K562 (cell line): ENCODE data around the gene NKG7. TPM values are rescaled to one million over a fixed set of nuclear protein-coding genes. Genes with fewer than 3 reads are reported as not detected.

Experiments
- ATF7 ChIP-seq: fragments of 450-650 bp; IDR thresholded peaks from 2 replicates; pipeline ENCODE4 v1.7.1; 2014; ENCODE audit warnings: mild to moderate bottlenecking, moderate library complexity
- CBFB ChIP-seq: sonication (generic); formaldehyde crosslinking; IDR thresholded peaks from 2 replicates; pipeline ENCODE4 v1.4.0; 2020; ENCODE audit warnings: mild to moderate bottlenecking, missing genetic modification reagents
- CREB1 ChIP-seq, 2 experiments: sonication (generic) in 1 of 2; formaldehyde crosslinking in 1 of 2; IDR thresholded peaks; 2 replicates each; pipeline versions ENCODE4 v1.6.1 to v1.8.0; 2012 to 2022; ENCODE audit warnings: inconsistent platforms in 1 of 2, mild to moderate bottlenecking in 1 of 2, missing genetic modification reagents in 1 of 2, moderate library complexity in 1 of 2
- CTBP1 ChIP-seq: fragments of 450-650 bp; IDR thresholded peaks from 2 replicates; pipeline ENCODE4 v1.6.1; 2016; ENCODE audit warnings: borderline replicate concordance
- EWSR1 ChIP-seq: fragments of 450-650 bp; IDR thresholded peaks from 2 replicates; pipeline ENCODE4 v1.6.1; 2018; ENCODE audit warnings: borderline replicate concordance, mild to moderate bottlenecking, low read depth, moderate library complexity; ENCODE audit not compliant: partially characterized antibody
- GATA2 ChIP-seq: sonication (generic); formaldehyde crosslinking; IDR thresholded peaks from 2 replicates; pipeline ENCODE4 v1.4.0; 2020; ENCODE audit warnings: mild to moderate bottlenecking, missing genetic modification reagents
- GTF2E2 ChIP-seq: fragments of 200-800 bp; sonication (Bioruptor generic); IDR thresholded peaks from 2 replicates; pipeline ENCODE4 v1.6.1; 2016; ENCODE audit warnings: missing genetic modification characterization, missing compliant biosample characterization
- HDAC2 ChIP-seq: fragments of 450-650 bp; IDR thresholded peaks from 2 replicates; pipeline ENCODE4 v1.6.1; 2016; ENCODE audit warnings: mild to moderate bottlenecking
- MAZ ChIP-seq, 2 experiments: fragments of 450-650 bp in 1 of 2; sonication (generic) in 1 of 2; formaldehyde crosslinking; IDR thresholded peaks in 1 of 2; conservative IDR thresholded peaks in 1 of 2; 2 replicates each; pipeline versions ENCODE4 v1.4.0 to v1.5.0; 2020; ENCODE audit warnings: mild to moderate bottlenecking in 1 of 2, missing genetic modification reagents in 1 of 2
- MCM2 ChIP-seq: fragments of 450-650 bp; IDR thresholded peaks from 2 replicates; pipeline ENCODE4 v1.6.1; 2017; ENCODE audit warnings: low read depth, mild to moderate bottlenecking
- NFIC ChIP-seq: fragments of 450-650 bp; IDR thresholded peaks from 2 replicates; pipeline ENCODE4 v1.6.1; 2017; ENCODE audit warnings: mild to moderate bottlenecking, inconsistent platforms
- NFRKB ChIP-seq: fragments of 450-650 bp; IDR thresholded peaks from 2 replicates; pipeline ENCODE4 v1.6.1; 2016; ENCODE audit warnings: low read depth
- RAD21 ChIP-seq, 2 experiments: fragments of 250-450 bp in 1 of 2; fragments of 450-650 bp in 1 of 2; sonication (Bioruptor Pico) in 1 of 2; formaldehyde crosslinking in 1 of 2; IDR thresholded peaks in 1 of 2; conservative IDR thresholded peaks in 1 of 2; 2 replicates each; pipeline versions ENCODE4 v1.4.0 to v1.8.0; 2020 to 2022; ENCODE audit warnings: mild to moderate bottlenecking in 2 of 2, moderate library complexity in 1 of 2
- RCOR1 ChIP-seq, 2 experiments: IDR thresholded peaks; 2 replicates each; pipeline ENCODE4 v1.6.1; 2012; ENCODE audit warnings: low read depth in 2 of 2, low read length in 2 of 2, borderline replicate concordance in 1 of 2, improper control_type of control experiment in 1 of 2
- RHOXF2B ChIP-seq: fragments of 250-450 bp; sonication (Bioruptor Pico); conservative IDR thresholded peaks from 2 replicates; pipeline ENCODE4 v1.5.1; 2021
- SAP30 ChIP-seq: fragments of 200-600 bp; sonication (generic); IDR thresholded peaks from 2 replicates; pipeline ENCODE4 v1.6.1; 2012; ENCODE audit warnings: borderline replicate concordance, low read depth, mild to moderate bottlenecking, moderate library complexity, low read length, control low read depth, inconsistent platforms; ENCODE audit not compliant: insufficient read depth, poor library complexity, severe bottlenecking
- SMARCA4 ChIP-seq: fragments of 450-650 bp; IDR thresholded peaks from 2 replicates; pipeline ENCODE4 v1.6.1; 2016
- SMARCC2 ChIP-seq: fragments of 450-650 bp; IDR thresholded peaks from 2 replicates; pipeline ENCODE4 v1.6.1; 2017; ENCODE audit warnings: antibody characterized with exemption, moderate library complexity, mild to moderate bottlenecking, low read depth
- TCF3 ChIP-seq: sonication (generic); formaldehyde crosslinking; IDR thresholded peaks from 2 replicates; pipeline ENCODE4 v1.4.0; 2020; ENCODE audit warnings: mild to moderate bottlenecking, missing genetic modification reagents
- XRCC4 ChIP-seq: IDR thresholded peaks from one replicate; pipeline ENCODE4 v1.6.1; 2011; ENCODE audit not compliant: insufficient read depth, insufficient read length; ENCODE audit errors: extremely low read depth
- YY1 ChIP-seq, 3 experiments: IDR thresholded peaks; 2 replicates each; pipeline ENCODE4 v1.6.1; 2011; ENCODE audit warnings: low read length in 2 of 3, mild to moderate bottlenecking in 2 of 3, moderate library complexity in 2 of 3, borderline replicate concordance in 1 of 3, control low read depth in 1 of 3, low read depth in 1 of 3; ENCODE audit not compliant: insufficient read depth in 3 of 3, insufficient replicate concordance in 2 of 3, control insufficient read depth in 1 of 3, insufficient read length in 1 of 3; ENCODE audit errors: extremely low read depth in 1 of 3
- ZNF263 ChIP-seq: sonication (generic); formaldehyde crosslinking; IDR thresholded peaks from 2 replicates; pipeline ENCODE4 v1.8.0; 2022; ENCODE audit warnings: mild to moderate bottlenecking, missing genetic modification reagents, borderline replicate concordance
- polyA plus RNA-seq, 8 experiments: library from polyadenylated mRNA; depleted of rRNA in 4 of 8; stranded (reverse) in 5 of 8; unstranded in 3 of 8; fragments of >200 nt; fragmentation: Nextera tagmentation in 2 of 8; fragmentation: Illumina TruSeq in 1 of 8; extraction: Ambion mirVana in 2 of 8; extraction: Trizol in 1 of 8; gene quantifications; 2 replicates each; pipeline versions ENCODE4 v1.2.1 to v1.2.3, GENCODE V29; 2011 to 2014; ENCODE audit warnings: inconsistent platforms in 1 of 8, missing spikeins in 1 of 8
- total RNA-seq, 7 experiments: library from RNA; depleted of rRNA in 6 of 7; stranded (reverse); fragments of >200 nt in 6 of 7; fragmentation: Illumina TruSeq in 2 of 7; extraction: Trizol in 2 of 7; gene quantifications; 2 replicates each; pipeline versions ENCODE4 v1.2.1 to v1.2.3, GENCODE V29; 2011 to 2021; ENCODE audit warnings: low replicate concordance in 1 of 7
- TF ChIP-seq, protein P1 (sequence below): fragments of 250-450 bp; sonication (Bioruptor Pico); IDR thresholded peaks from 2 replicates; pipeline ENCODE4 v1.6.1; 2021; ENCODE audit warnings: mild to moderate bottlenecking
- TF ChIP-seq, protein P2 (sequence below): sonication (generic); formaldehyde crosslinking; IDR thresholded peaks from 2 replicates; pipeline ENCODE4 v1.9.0; 2022; ENCODE audit warnings: mild to moderate bottlenecking, missing genetic modification reagents
- TF ChIP-seq, protein P3 (sequence below): sonication (generic); formaldehyde crosslinking; IDR thresholded peaks from 2 replicates; pipeline ENCODE4 v1.8.0; 2022; ENCODE audit warnings: missing genetic modification reagents, mild to moderate bottlenecking, moderate library complexity, borderline replicate concordance

Gene NKG7
- total and polyA plus RNA-seq, 9 of the 15 experiments (the other 6 are each of a cell fraction or from before 2014, with no cell fraction given) = 0.30 to 0.70 (median 0.51) TPM; not detected in 2

DNA sequence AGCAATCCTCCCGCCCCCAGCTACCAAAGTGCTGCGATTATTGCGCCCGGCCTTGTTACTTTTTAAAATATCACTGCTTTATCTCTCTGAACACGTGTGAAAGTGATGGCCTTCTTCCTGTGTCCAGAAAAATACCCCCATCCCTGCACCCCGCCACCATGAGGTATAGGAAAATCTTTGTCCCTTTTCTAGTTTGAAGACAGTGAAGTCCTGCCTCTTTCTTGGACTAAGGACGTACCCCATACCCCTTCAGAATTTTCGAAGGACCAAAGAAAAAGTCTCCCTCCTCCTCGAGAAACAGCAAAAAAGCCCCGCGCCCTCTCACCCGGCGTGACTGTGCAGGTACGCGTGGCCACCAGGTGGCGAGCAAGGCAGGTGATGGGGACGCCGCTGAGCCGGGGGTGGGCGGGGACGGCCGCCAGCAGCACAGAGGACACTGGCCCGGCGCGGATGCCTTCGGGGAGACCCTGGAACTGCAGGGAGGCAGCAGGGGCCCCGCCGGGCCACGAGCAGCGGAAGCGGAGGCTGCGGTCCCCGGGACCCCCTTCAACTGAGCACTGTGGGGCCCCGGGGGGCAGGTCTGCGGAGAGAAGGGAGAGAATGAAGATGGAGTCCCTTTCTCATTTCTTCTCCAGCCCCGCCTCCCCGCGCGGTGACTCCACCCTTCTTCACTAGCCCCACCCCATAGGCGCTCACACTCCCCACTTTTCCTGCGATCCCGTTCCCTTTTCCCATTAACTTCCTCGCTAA, 33.7 kb downstream of the NKG7 start (continued):
- TF ChIP-seq RCOR1 (IDR thresholded peaks at IDR 0.05; ENCODE audit: borderline replicate concordance in 1 of 2, low read depth in 2 of 2, low read length in 2 of 2) = peak in 1 of 2 experiments; percentile 45; a peak in 1 of 4 replicates
- TF ChIP-seq SAP30 = peak; percentile 49
- peak; percentile 26; the same call in 1 of the 2 replicates for TF ChIP-seq NFRKB
- TF ChIP-seq CREB1 (IDR thresholded peaks at IDR 0.05) = no peak; the same call in 1 of the 2 replicates
- peak; percentile 55 for TF ChIP-seq CREB1 (CRISPR knock-in tag; IDR thresholded peaks at IDR 0.05)
- TF ChIP-seq GATA2 = no peak
- TF ChIP-seq RAD21 (CRISPR knock-in tag; conservative IDR thresholded peaks at IDR 0.05 in 1 of 2, IDR thresholded peaks at IDR 0.05 in 1 of 2) = peak; percentile 84 to 85
- peak; percentile 43; the same call in 1 of the 2 replicates for TF ChIP-seq SMARCA4
- TF ChIP-seq CBFB (CRISPR knock-in tag) = no peak
- TF ChIP-seq GTF2E2 (tag) = 0 out of 2 replicates have a peak, but pooled peaks have one; percentile 13
- TF ChIP-seq YY1 (IDR thresholded peaks at IDR 0.05; ENCODE audit: borderline replicate concordance in 1 of 3, control insufficient read depth in 1 of 3, extremely low read depth in 1 of 3, insufficient read depth in 3 of 3, insufficient read length in 1 of 3, insufficient replicate concordance in 2 of 3, low read depth in 1 of 3, low read length in 2 of 3) = peak in 1 of 3 experiments; percentile 50
- peak; percentile 72; the same call in 1 of the 2 replicates for TF ChIP-seq HDAC2
- 0 out of 2 replicates have a peak, but pooled peaks have one; percentile 24 for TF ChIP-seq NFIC
- no peak for TF ChIP-seq EWSR1
- peak; percentile 44; the same call in 1 of the 2 replicates for TF ChIP-seq TCF3 (CRISPR knock-in tag)
- no peak for TF ChIP-seq MCM2
- TF ChIP-seq SMARCC2 = no peak
- TF ChIP-seq, protein P1, sequence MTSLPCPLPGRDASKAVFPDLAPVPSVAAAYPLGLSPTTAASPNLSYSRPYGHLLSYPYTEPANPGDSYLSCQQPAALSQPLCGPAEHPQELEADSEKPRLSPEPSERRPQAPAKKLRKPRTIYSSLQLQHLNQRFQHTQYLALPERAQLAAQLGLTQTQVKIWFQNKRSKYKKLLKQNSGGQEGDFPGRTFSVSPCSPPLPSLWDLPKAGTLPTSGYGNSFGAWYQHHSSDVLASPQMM (CRISPR knock-in tag) = no peak
- TF ChIP-seq, protein P2, sequence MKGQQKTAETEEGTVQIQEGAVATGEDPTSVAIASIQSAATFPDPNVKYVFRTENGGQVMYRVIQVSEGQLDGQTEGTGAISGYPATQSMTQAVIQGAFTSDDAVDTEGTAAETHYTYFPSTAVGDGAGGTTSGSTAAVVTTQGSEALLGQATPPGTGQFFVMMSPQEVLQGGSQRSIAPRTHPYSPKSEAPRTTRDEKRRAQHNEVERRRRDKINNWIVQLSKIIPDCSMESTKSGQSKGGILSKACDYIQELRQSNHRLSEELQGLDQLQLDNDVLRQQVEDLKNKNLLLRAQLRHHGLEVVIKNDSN = peak; percentile 48
- peak; percentile 11 to 90; a peak in 2 of 4 replicates for TF ChIP-seq MAZ (CRISPR knock-in tag; conservative IDR thresholded peaks at IDR 0.05 in 1 of 2, IDR thresholded peaks at IDR 0.05 in 1 of 2)
- peak; percentile 57 for TF ChIP-seq CTBP1
- TF ChIP-seq ATF7 = peak; percentile 43; the same call in 1 of the 2 replicates
- TF ChIP-seq RHOXF2B (CRISPR knock-in tag) = no peak
- TF ChIP-seq, protein P3, sequence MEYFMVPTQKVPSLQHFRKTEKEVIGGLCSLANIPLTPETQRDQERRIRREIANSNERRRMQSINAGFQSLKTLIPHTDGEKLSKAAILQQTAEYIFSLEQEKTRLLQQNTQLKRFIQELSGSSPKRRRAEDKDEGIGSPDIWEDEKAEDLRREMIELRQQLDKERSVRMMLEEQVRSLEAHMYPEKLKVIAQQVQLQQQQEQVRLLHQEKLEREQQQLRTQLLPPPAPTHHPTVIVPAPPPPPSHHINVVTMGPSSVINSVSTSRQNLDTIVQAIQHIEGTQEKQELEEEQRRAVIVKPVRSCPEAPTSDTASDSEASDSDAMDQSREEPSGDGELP (CRISPR knock-in tag) = peak; percentile 84
- TF ChIP-seq XRCC4 = no peak
- TF ChIP-seq ZNF263 = peak; percentile 90
